Astrocyte (in vitro differentiated cells and primary cell): ENCODE data around the gene ANGPTL3. TPM values are rescaled to one million over a fixed set of nuclear protein-coding genes. Genes with fewer than 3 reads are reported as not detected.
"Not testable (repeated sequence)": the region's sequence is repeated elsewhere in the genome, so short reads cannot be mapped to it uniquely, and the experiment has no call there.

Experiments
- DNase-seq: peaks from one replicate; pipeline ENCODE4 v3.0.0-alpha.2; 2010; ENCODE audit warnings: low read depth
- FAIRE-seq: peaks from 2 replicates; lab custom pipeline; 2011; peaks lifted over from hg19 to GRCh38; lab: Jason Lieb, UNC
- H2AFZ ChIP-seq: 2 replicates; pipeline ENCODE4 v1.6.0; 2012; ENCODE audit warnings: low read depth, low read length, inconsistent platforms
- H3K27ac ChIP-seq: 2 replicates; pipeline ENCODE4 v1.5.1; 2011; ENCODE audit warnings: low read depth, low read length, inconsistent platforms
- H3K27me3 ChIP-seq: 2 replicates; pipeline ENCODE4 v1.6.0; 2011; ENCODE audit warnings: low read length, inconsistent platforms; ENCODE audit not compliant: insufficient read depth
- H3K36me3 ChIP-seq: 2 replicates; pipeline ENCODE4 v1.5.1; 2011; ENCODE audit warnings: low read length, inconsistent platforms; ENCODE audit not compliant: insufficient read depth
- H3K4me1 ChIP-seq: 2 replicates; pipeline ENCODE4 v1.5.1; 2011; ENCODE audit warnings: low read length, inconsistent platforms; ENCODE audit not compliant: insufficient read depth
- H3K4me2 ChIP-seq: 2 replicates; pipeline ENCODE4 v1.6.0; 2012; ENCODE audit warnings: low read length, inconsistent platforms
- H3K4me3 ChIP-seq: 2 replicates; pipeline ENCODE4 v1.5.1; 2011; ENCODE audit warnings: low read depth, mild to moderate bottlenecking, low read length, inconsistent platforms; ENCODE audit not compliant: insufficient read depth
- H3K79me2 ChIP-seq: 2 replicates; pipeline ENCODE4 v1.6.0; 2012; ENCODE audit warnings: mild to moderate bottlenecking, low read length, inconsistent platforms; ENCODE audit not compliant: insufficient read depth
- H3K9ac ChIP-seq: 2 replicates; pipeline ENCODE4 v1.6.0; 2012; ENCODE audit warnings: mild to moderate bottlenecking, low read length, inconsistent platforms
- H3K9me3 ChIP-seq: 2 replicates; pipeline ENCODE4 v1.5.1; 2012; ENCODE audit warnings: low read depth, mild to moderate bottlenecking, low read length, inconsistent platforms; ENCODE audit not compliant: insufficient read depth
- H4K20me1 ChIP-seq: 2 replicates; pipeline ENCODE4 v1.6.0; 2012; ENCODE audit warnings: low read length, inconsistent platforms; ENCODE audit not compliant: insufficient read depth
- H3K27ac Mint-ChIP-seq: one replicate; pipeline ENCODE4 v1.8.0; 2021; ENCODE audit warnings: mild to moderate bottlenecking, mixed read lengths; ENCODE audit not compliant: unreplicated experiment
- H3K27me3 Mint-ChIP-seq: one replicate; pipeline ENCODE4 v1.8.0; 2021; ENCODE audit warnings: low read depth, mixed read lengths; ENCODE audit not compliant: unreplicated experiment
- H3K36me3 Mint-ChIP-seq: one replicate; pipeline ENCODE4 v1.8.0; 2021; ENCODE audit warnings: low read depth, mixed read lengths; ENCODE audit not compliant: unreplicated experiment
- H3K4me1 Mint-ChIP-seq: one replicate; pipeline ENCODE4 v1.8.0; 2021; ENCODE audit warnings: low read depth, mixed read lengths; ENCODE audit not compliant: unreplicated experiment
- H3K4me3 Mint-ChIP-seq: one replicate; pipeline ENCODE4 v1.8.0; 2021; ENCODE audit warnings: mild to moderate bottlenecking, moderate library complexity, mixed read lengths; ENCODE audit not compliant: unreplicated experiment
- H3K9me3 Mint-ChIP-seq: one replicate; pipeline ENCODE4 v1.8.0; 2021; ENCODE audit warnings: mild to moderate bottlenecking, mixed read lengths; ENCODE audit not compliant: unreplicated experiment
- EZH2 ChIP-seq: IDR thresholded peaks from 2 replicates; pipeline ENCODE4 v1.6.1; 2012; ENCODE audit warnings: mild to moderate bottlenecking, low read length, inconsistent platforms; ENCODE audit not compliant: insufficient read depth
- total RNA-seq: library from RNA; stranded (reverse); gene quantifications from 2 replicates; pipeline ENCODE4 v1.2.1, GENCODE V29; 2021
- TF ChIP-seq, protein P1 (sequence below): IDR thresholded peaks from 2 replicates; pipeline ENCODE4 v1.5.1; 2011; ENCODE audit warnings: low read depth, mild to moderate bottlenecking, inconsistent platforms, low read length, moderate library complexity; ENCODE audit not compliant: insufficient read depth

ANGPTL3 gene
- total RNA-seq, 1 donor from 2014 or later = not detected

DNA sequence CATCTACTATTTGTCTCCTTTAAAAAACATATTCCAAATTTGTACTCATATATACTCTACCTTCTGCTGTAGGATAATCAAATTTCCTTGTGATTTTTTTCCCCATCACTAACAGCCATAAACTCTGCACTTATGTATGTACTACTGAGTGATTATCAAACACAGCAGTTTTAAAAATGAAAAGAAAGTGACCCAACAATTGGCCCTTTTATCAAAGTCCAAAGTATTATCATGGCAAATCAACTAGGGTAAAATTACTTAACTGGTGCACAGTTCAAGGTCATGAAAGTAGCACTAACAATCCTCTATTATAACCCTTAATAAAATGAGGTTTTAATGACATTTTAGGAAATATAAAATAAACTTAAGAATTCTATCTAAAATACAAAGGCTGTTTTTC lies 11.6 kb downstream of the ANGPTL3 start:
- TF ChIP-seq EZH2 = no peak
- TF ChIP-seq, protein P1, sequence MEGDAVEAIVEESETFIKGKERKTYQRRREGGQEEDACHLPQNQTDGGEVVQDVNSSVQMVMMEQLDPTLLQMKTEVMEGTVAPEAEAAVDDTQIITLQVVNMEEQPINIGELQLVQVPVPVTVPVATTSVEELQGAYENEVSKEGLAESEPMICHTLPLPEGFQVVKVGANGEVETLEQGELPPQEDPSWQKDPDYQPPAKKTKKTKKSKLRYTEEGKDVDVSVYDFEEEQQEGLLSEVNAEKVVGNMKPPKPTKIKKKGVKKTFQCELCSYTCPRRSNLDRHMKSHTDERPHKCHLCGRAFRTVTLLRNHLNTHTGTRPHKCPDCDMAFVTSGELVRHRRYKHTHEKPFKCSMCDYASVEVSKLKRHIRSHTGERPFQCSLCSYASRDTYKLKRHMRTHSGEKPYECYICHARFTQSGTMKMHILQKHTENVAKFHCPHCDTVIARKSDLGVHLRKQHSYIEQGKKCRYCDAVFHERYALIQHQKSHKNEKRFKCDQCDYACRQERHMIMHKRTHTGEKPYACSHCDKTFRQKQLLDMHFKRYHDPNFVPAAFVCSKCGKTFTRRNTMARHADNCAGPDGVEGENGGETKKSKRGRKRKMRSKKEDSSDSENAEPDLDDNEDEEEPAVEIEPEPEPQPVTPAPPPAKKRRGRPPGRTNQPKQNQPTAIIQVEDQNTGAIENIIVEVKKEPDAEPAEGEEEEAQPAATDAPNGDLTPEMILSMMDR = no peak
- H3K9me3 Mint-ChIP-seq = peaks cover 3% of the 10 kb centered on the region
- Histone ChIP-seq H3K27me3 (no peaks in the 10 kb centered on the region), H3K4me2 (no peak overlapping the region), H3K9me3 (no peaks in the 10 kb centered on the region), H4K20me1 (no peaks in the 10 kb centered on the region), H3K36me3 (peaks cover 2% of the 10 kb centered on the region), H3K4me3 (no peak overlapping the region), H3K79me2 (no peaks in the 10 kb centered on the region), H3K27ac (no peak overlapping the region), H2AFZ (no peak overlapping the region), H3K4me1 (peaks cover 6% of the 10 kb centered on the region), H3K9ac (no peak overlapping the region)
- no peak overlapping the region for H3K27ac Mint-ChIP-seq
- peaks cover under 1% of the 10 kb centered on the region for H3K4me1 Mint-ChIP-seq
- H3K36me3 Mint-ChIP-seq = peaks cover 6% of the 10 kb centered on the region
- no peak overlapping the region for H3K4me3 Mint-ChIP-seq
- FAIRE-seq (no peak), DNase-seq (no peak)
- H3K27me3 Mint-ChIP-seq = no peaks in the 10 kb centered on the region

DNA sequence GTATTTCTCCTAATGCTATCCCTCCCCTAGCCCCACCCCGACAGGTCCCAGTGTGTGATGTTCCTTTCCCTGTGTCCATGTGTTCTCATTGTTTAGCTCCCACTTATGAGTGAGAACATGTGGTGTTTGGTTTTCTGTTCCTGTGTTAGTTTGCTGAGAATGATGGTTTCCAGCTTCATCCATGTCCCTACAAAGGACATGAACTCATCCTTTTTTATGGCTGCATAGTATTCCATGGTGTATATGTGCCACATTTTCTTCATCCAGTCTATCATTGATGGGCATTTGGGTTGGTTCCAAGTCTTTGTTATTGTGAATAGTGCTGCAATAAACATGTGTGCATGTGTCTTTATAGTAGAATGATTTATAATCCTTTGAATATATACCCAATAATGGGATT lies 13.3 kb downstream of the ANGPTL3 start:
- not testable (repeated sequence) for H3K4me1 Mint-ChIP-seq, FAIRE-seq

DNA sequence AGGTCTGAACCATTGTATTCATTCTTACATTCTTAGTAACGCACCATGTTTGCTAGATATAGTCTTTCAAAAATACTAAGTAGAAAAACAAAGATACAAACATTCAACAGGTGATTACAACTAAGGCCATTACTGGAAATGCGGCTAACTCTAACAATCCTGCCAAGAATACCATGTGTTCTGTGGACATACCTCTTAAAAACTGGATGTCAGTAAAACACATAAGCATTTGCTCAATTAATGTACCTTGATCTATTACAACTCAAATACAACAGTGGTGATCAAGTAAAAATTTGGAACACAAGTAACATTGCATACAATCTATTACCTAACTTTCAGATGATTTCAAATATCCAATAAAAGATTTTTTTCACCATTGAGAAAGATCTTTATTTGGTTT lies 15.4 kb downstream of the ANGPTL3 start:
- Histone ChIP-seq H4K20me1 (no peaks in the 10 kb centered on the region), H2AFZ (no peak overlapping the region), H3K9ac (no peak overlapping the region), H3K79me2 (no peaks in the 10 kb centered on the region), H3K4me3 (no peak overlapping the region), H3K27ac (no peak overlapping the region), H3K36me3 (peaks cover 2% of the 10 kb centered on the region), H3K9me3 (no peaks in the 10 kb centered on the region), H3K4me2 (no peak overlapping the region), H3K4me1 (peaks cover 6% of the 10 kb centered on the region), H3K27me3 (no peaks in the 10 kb centered on the region)
- H3K4me1 Mint-ChIP-seq = peaks cover 1% of the 10 kb centered on the region
- no peak for TF ChIP-seq EZH2
- TF ChIP-seq, protein P1 = no peak
- peaks cover 6% of the 10 kb centered on the region for H3K36me3 Mint-ChIP-seq
- DNase-seq (no peak), FAIRE-seq (no peak)
- H3K27me3 Mint-ChIP-seq = no peaks in the 10 kb centered on the region
- H3K4me3 Mint-ChIP-seq = no peak overlapping the region
- no peak overlapping the region for H3K27ac Mint-ChIP-seq
- H3K9me3 Mint-ChIP-seq = peaks cover 3% of the 10 kb centered on the region

More for the DNA sequence above, 13.3 kb downstream of the ANGPTL3 start:
- not testable (repeated sequence) for H3K36me3 ChIP-seq, H3K4me3 ChIP-seq, H3K4me3 Mint-ChIP-seq, H3K4me2 ChIP-seq, H2AFZ ChIP-seq, H3K9me3 ChIP-seq, H3K79me2 ChIP-seq, H3K27me3 Mint-ChIP-seq, H4K20me1 ChIP-seq, H3K4me1 ChIP-seq, H3K9me3 Mint-ChIP-seq, H3K27me3 ChIP-seq, DNase-seq, H3K9ac ChIP-seq, H3K36me3 Mint-ChIP-seq, H3K27ac Mint-ChIP-seq, H3K27ac ChIP-seq
